NCI-H1694 (cell line): Measurements from ENCODE around the gene SLC4A1.
A peak's percentile ranks its signal among the peaks of the same experiment; 100 is the strongest.

Experiments used
- DNase-seq: peaks from one replicate; lab custom pipeline; 2025; lab: John Stamatoyannopoulos, UW

The SLC4A1 gene

GRCh38 chr17:44220213-44221083 lies 47.5 kb downstream of the SLC4A1 start:
- no peak for DNase-seq

- peak; percentile 60 for DNase-seq
Observed at GRCh38 chr17:44219616-44220212, 48.2 kb downstream of the SLC4A1 start, which contains the start of gene UBTF. TSS of gene UBTF (minus strand) at chr17:44219675. CDS start at chr17:44218229, 1,446 bp downstream.

- no peak for DNase-seq
Observed at GRCh38 chr17:44219108-44219615, 48.8 kb downstream of the SLC4A1 start.

- peak; percentile 87 for DNase-seq
Observed at GRCh38 chr17:44218344-44219107, 49.4 kb downstream of the SLC4A1 start.

- DNase-seq, result no peak
Observed at GRCh38 chr17:44217738-44218343, 50.1 kb downstream of the SLC4A1 start.

- DNase-seq, result no peak
Observed at GRCh38 chr17:44216694-44217093, 51.2 kb downstream of the SLC4A1 start.

- no peak for DNase-seq
Observed at GRCh38 chr17:44216173-44216572, 51.8 kb downstream of the SLC4A1 start.

GRCh38 chr17:44214896-44215295 lies 53.0 kb downstream of the SLC4A1 start:
- DNase-seq, result no peak

- DNase-seq, result no peak
Observed at GRCh38 chr17:44214230-44214494, 53.8 kb downstream of the SLC4A1 start.

- peak; percentile 67 for DNase-seq
Observed at GRCh38 chr17:44213403-44214229, 54.3 kb downstream of the SLC4A1 start.

- peak; percentile 19 for DNase-seq
Observed at GRCh38 chr17:44212507-44213402, 55.2 kb downstream of the SLC4A1 start.

- no peak for DNase-seq
Observed at GRCh38 chr17:44211281-44212265, 56.4 kb downstream of the SLC4A1 start.

- peak; percentile 60 for DNase-seq
Observed at GRCh38 chr17:44210342-44211192, 57.4 kb downstream of the SLC4A1 start.

- no peak for DNase-seq
Observed at GRCh38 chr17:44209786-44210341, 58.1 kb downstream of the SLC4A1 start.

GRCh38 chr17:44207743-44208142 lies 60.2 kb downstream of the SLC4A1 start:
- DNase-seq, result no peak

- DNase-seq, result no peak
Observed at GRCh38 chr17:44207319-44207718, 60.6 kb downstream of the SLC4A1 start.

- no peak for DNase-seq
Observed at GRCh38 chr17:44206825-44207155, 61.1 kb downstream of the SLC4A1 start.
